Measurements from ENCODE around the gene SPIN2B. TPM values are rescaled to one million over a fixed set of nuclear protein-coding genes. Genes with fewer than 3 reads are reported as not detected.

The SPIN2B gene
- total and polyA plus RNA-seq, 10 of the 15 experiments (the other 5 are each of a cell fraction or from before 2014, with no cell fraction given) = 2.7 to 8.9 (median 6.0) TPM

GRCh38 chrX:57121816-57122215 is 468 bp upstream of the SPIN2B start:
- FAIRE-seq (no peak), ATAC-seq (no peak), DNase-seq (ENCODE audit: low read depth, low spot score) (no peak)
- Histone ChIP-seq H3K79me2 (ENCODE audit: control insufficient read depth, insufficient read depth, low read length) (peaks cover 2% of the 10 kb centered on the region; the same call in 1 of the 2 replicates), H3K4me3 (peak overlapping the region; percentile 65), H3K4me2 (ENCODE audit: control insufficient read depth, insufficient read depth) (no peak overlapping the region), H3K27ac (ENCODE audit: control insufficient read depth, insufficient read depth) (peak overlapping the region; percentile 65), H3K36me3 (ENCODE audit: control insufficient read depth in 2 of 2, insufficient read depth in 2 of 2, low read length in 1 of 2) (no peaks in the 10 kb centered on the region), H3K9me3 (replicated peaks; ENCODE audit: control insufficient read depth, insufficient read depth, low read length) (no peaks in the 10 kb centered on the region; the same call in 2 of the 3 replicates), H3K9ac (ENCODE audit: control insufficient read depth, insufficient read depth, low read length) (peak overlapping the region; percentile 54), H4K20me1 (ENCODE audit: control insufficient read depth, insufficient read depth) (no peaks in the 10 kb centered on the region), H3K4me1 (ENCODE audit: control insufficient read depth, insufficient read depth, low read length) (no peaks in the 10 kb centered on the region), H3K27me3 (replicated peaks in 1 of 2; ENCODE audit: control insufficient read depth in 2 of 2, insufficient read depth in 2 of 2, low read length in 1 of 2) (no peaks in the 10 kb centered on the region), H2AFZ (ENCODE audit: control insufficient read depth, low read depth, low read length) (peak overlapping the region; percentile 39; the same call in 1 of the 2 replicates)
- in situ Hi-C loops (cut with MboI) = no loop called here
- ChIA-PET SMC1A (ENCODE audit: uncharacterized antibody, unreplicated experiment) (no interaction called here), POLR2A (interaction anchor here (0.9 kb wide), 1 partner anchor 165 kb away, joined by 4 read pairs; the partner anchor contains the start of gene FAAH2), RAD21 (ENCODE audit: unreplicated experiment) (interaction anchor here (1.7 kb wide), 1 partner anchor 126 kb away, joined by 3 read pairs; the partner anchor contains the start of gene SPIN3), CTCF (no interaction called here)
- 15% methylated on average over 4 of the region's 10 CpGs for WGBS (ENCODE audit: insufficient coverage, insufficient replicate concordance, low lambda C conversion rate, missing lambda C conversion rate)
- intact Hi-C loops (cut with micrococcal nuclease; ENCODE audit: unreplicated experiment) = loop anchor here (1.0 to 10.0 kb wide), 4 partner anchors 127 to 367 kb away; partner anchors contain the start of genes FAAH2 and SPIN3
- BruUV-seq (replicated peaks) = no TSS peak
- TF ChIP-seq, protein P1, sequence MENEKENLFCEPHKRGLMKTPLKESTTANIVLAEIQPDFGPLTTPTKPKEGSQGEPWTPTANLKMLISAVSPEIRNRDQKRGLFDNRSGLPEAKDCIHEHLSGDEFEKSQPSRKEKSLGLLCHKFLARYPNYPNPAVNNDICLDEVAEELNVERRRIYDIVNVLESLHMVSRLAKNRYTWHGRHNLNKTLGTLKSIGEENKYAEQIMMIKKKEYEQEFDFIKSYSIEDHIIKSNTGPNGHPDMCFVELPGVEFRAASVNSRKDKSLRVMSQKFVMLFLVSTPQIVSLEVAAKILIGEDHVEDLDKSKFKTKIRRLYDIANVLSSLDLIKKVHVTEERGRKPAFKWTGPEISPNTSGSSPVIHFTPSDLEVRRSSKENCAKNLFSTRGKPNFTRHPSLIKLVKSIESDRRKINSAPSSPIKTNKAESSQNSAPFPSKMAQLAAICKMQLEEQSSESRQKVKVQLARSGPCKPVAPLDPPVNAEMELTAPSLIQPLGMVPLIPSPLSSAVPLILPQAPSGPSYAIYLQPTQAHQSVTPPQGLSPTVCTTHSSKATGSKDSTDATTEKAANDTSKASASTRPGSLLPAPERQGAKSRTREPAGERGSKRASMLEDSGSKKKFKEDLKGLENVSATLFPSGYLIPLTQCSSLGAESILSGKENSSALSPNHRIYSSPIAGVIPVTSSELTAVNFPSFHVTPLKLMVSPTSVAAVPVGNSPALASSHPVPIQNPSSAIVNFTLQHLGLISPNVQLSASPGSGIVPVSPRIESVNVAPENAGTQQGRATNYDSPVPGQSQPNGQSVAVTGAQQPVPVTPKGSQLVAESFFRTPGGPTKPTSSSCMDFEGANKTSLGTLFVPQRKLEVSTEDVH (IDR thresholded peaks at IDR 0.05; ENCODE audit: low read depth, partially characterized antibody) = no peak
- no peak for TF ChIP-seq BRCA1 (IDR thresholded peaks at IDR 0.05; ENCODE audit: low read depth, low read length)
- TF ChIP-seq RFX5 (IDR thresholded peaks at IDR 0.05; ENCODE audit: low read depth, low read length) = no peak
- no peak for TF ChIP-seq TCF12 (IDR thresholded peaks at IDR 0.05; ENCODE audit: low read depth, low read length)
- no peak for TF ChIP-seq NR2F1 (conservative IDR thresholded peaks at IDR 0.05)
- TF ChIP-seq E4F1 (IDR thresholded peaks at IDR 0.05; ENCODE audit: borderline replicate concordance, partially characterized antibody) = no peak
- TF ChIP-seq RBBP5 (conservative IDR thresholded peaks at IDR 0.05) = no peak
- TF ChIP-seq SMAD1 (IDR thresholded peaks at IDR 0.05; ENCODE audit: low read depth, partially characterized antibody) = no peak
- TF ChIP-seq BCL11A (IDR thresholded peaks at IDR 0.05; ENCODE audit: low read depth, low read length) = no peak
- no peak for TF ChIP-seq CBX3 (IDR thresholded peaks at IDR 0.05; ENCODE audit: borderline replicate concordance, low read depth)
- TF ChIP-seq NFYB (IDR thresholded peaks at IDR 0.05; ENCODE audit: insufficient read depth, low read depth, low read length) = no peak
- TF ChIP-seq FOXK2 (IDR thresholded peaks at IDR 0.05) = no peak
- TF ChIP-seq JUNB (IDR thresholded peaks at IDR 0.05) = no peak
- TF ChIP-seq KLF5 (IDR thresholded peaks at IDR 0.05; ENCODE audit: partially characterized antibody) = no peak
- no peak for TF ChIP-seq WRNIP1 (IDR thresholded peaks at IDR 0.05; ENCODE audit: borderline replicate concordance, low read depth, low read length)
- no peak for TF ChIP-seq PAX8 (IDR thresholded peaks at IDR 0.05)
- no peak for TF ChIP-seq POLR2AphosphoS2 (IDR thresholded peaks at IDR 0.05; ENCODE audit: low read depth, low read length)

Data from GM12878 (cell line).